Measurements from ENCODE around the gene HBD. TPM values are rescaled to one million over a fixed set of nuclear protein-coding genes. Genes with fewer than 3 reads are reported as not detected.
A peak's percentile ranks its signal among the peaks of the same experiment; 100 is the strongest.

HBD gene
- total RNA-seq, 1 experiment from 2014 or later, result not detected

- peak; percentile 28 for TF ChIP-seq YY1 (IDR thresholded peaks at IDR 0.05; ENCODE audit: extremely low read depth, insufficient replicate concordance, low read depth, low read length)
- TF ChIP-seq EGR1 (IDR thresholded peaks at IDR 0.05; ENCODE audit: low read depth), result 0 out of 2 replicates have a peak, but pooled peaks have one; percentile 18
- TF ChIP-seq REST (IDR thresholded peaks at IDR 0.05; ENCODE audit: low read depth), result no peak
- peak; percentile 94 for TF ChIP-seq RAD21 (IDR thresholded peaks at IDR 0.05; ENCODE audit: low read depth)
- peak; percentile 54 to 79 (median 77) for TF ChIP-seq CTCF (IDR thresholded peaks at IDR 0.05 in 2 of 3, conservative IDR thresholded peaks at IDR 0.05 in 1 of 3; ENCODE audit: borderline replicate concordance in 1 of 3, insufficient read depth in 1 of 3, low read depth in 2 of 3, low read length in 2 of 3)
- no peak for TF ChIP-seq POLR2A (IDR thresholded peaks at IDR 0.05; ENCODE audit: borderline replicate concordance, extremely low read depth, insufficient read depth, insufficient read length)
- Histone ChIP-seq H3K27me3 (ENCODE audit: insufficient read depth, low read length) (peaks cover 32% of the 10 kb centered on the region), H3K9ac (ENCODE audit: low read length) (no peak overlapping the region), H3K4me2 (ENCODE audit: low read length) (no peak overlapping the region), H3K79me2 (ENCODE audit: insufficient read depth, low read length) (no peaks in the 10 kb centered on the region), H4K20me1 (ENCODE audit: insufficient read depth) (no peaks in the 10 kb centered on the region), H2AFZ (ENCODE audit: low read depth, low read length, poor library complexity, severe bottlenecking) (no peak overlapping the region), H3K9me2 (ENCODE audit: insufficient read depth) (no peaks in the 10 kb centered on the region), H3K4me3 (replicated peaks in 1 of 2; ENCODE audit: low read depth in 1 of 2, low read length in 2 of 2) (no peak overlapping the region), H3K9me3 (ENCODE audit: control insufficient read depth in 1 of 2, insufficient read depth in 1 of 2, low read depth in 1 of 2, low read length in 2 of 2) (no peaks in the 10 kb centered on the region), H3K27ac (ENCODE audit: low read depth, low read length) (no peak overlapping the region), H3K4me1 (ENCODE audit: control insufficient read depth in 1 of 2, insufficient read depth in 2 of 2, low read length in 2 of 2) (no peaks in the 10 kb centered on the region), H3K36me3 (ENCODE audit: control insufficient read depth in 1 of 2, insufficient read depth in 2 of 2, low read length in 2 of 2) (no peaks in the 10 kb centered on the region)
- ChIA-PET CTCF (no interaction called here), POLR2A (no interaction called here), RAD21 (ENCODE audit: low non-redundant PET in 1 of 2, low total read pairs in 2 of 2, uncharacterized antibody in 2 of 2, unreplicated experiment in 2 of 2) (no interaction called here)
- DNase-seq (ENCODE audit: low read depth, low spot score) (peak; percentile 68), ATAC-seq (peak; percentile 99)
- intact Hi-C loops (cut with micrococcal nuclease), result loop anchor here (1.0 to 10.0 kb wide), 4 partner anchors 87 to 604 kb away; partner anchors contain the start of gene OR52N2
- BruUV-seq (replicated peaks), result no TSS peak
Measured at GRCh38 chr11:5204787-5205186, 29.5 kb downstream of the HBD start.

Measured in HCT116 (cell line).